Motor neuron (in vitro differentiated cells): ENCODE results near the gene CNOT8. TPM values are rescaled to one million over a fixed set of nuclear protein-coding genes. Genes with fewer than 3 reads are reported as not detected.

Experiments used
- ATAC-seq, 8 experiments: fragments of 200-7000 bp; cut with Tn5 transposase; replicated peaks in 6 of 8; 2 replicates each; pipeline ENCODE4 v1.8.0; 2021; ENCODE audit warnings: mild to moderate bottlenecking in 8 of 8, moderate library complexity in 8 of 8
- H3K27ac ChIP-seq, 2 donors: fragments of 250-450 bp; sonication (Bioruptor Pico); 2 replicates each; pipeline ENCODE4 v1.9.0; 2021; ENCODE audit warnings: antibody characterized with exemption in 2 of 2, mild to moderate bottlenecking in 2 of 2, moderate library complexity in 1 of 2
- H3K4me1 ChIP-seq, 2 donors: fragments of 250-450 bp; sonication (Bioruptor Pico); replicated peaks in 1 of 2; 2 replicates each; pipeline ENCODE4 v1.6.1; 2021; ENCODE audit warnings: antibody characterized with exemption in 2 of 2, mild to moderate bottlenecking in 2 of 2, moderate library complexity in 1 of 2
- H3K4me3 ChIP-seq, 5 donors: fragments of 250-450 bp; sonication (Bioruptor Pico); 2 replicates each; pipeline ENCODE4 v1.9.0; 2021; ENCODE audit warnings: antibody characterized with exemption in 5 of 5, mild to moderate bottlenecking in 5 of 5, moderate library complexity in 4 of 5
- WGBS, 10 experiments: fragments of 450-650 bp; shearing (Covaris generic); methylation state at CpG; one replicate each; pipeline ENCODE4 v1.0.0; 2022; 5-methylcytosine and 5-hydroxymethylcytosine counted together
- in situ Hi-C, 9 experiments: fragments of 400-800 bp; cut with MboI; loops; one replicate each; pipeline ENCODE4 v1.15.0; 2021; ENCODE audit warnings: low sequenced_read_pairs in 9 of 9, low pct_unique_long_range_greater_than_20kb in 2 of 9; ENCODE audit not compliant: unreplicated experiment in 9 of 9
- total RNA-seq, 8 experiments: library from RNA; unstranded; fragments of 300-600 nt; gene quantifications; 2 replicates each; pipeline versions ENCODE4 v1.2.3 to v1.2.4, GENCODE V29; 2022

The CNOT8 gene
- total RNA-seq, 8 experiments from 2014 or later, result 39.3 to 60.2 (median 43.0) TPM

GRCh38 chr5:154916874-154917273 is 58.4 kb downstream of the CNOT8 start:
- no peaks in the 10 kb centered on the region for H3K4me1 ChIP-seq
- in situ Hi-C loops, result no loop called here
- ATAC-seq, result no peak
- no peak overlapping the region for H3K27ac ChIP-seq
- no peak overlapping the region for H3K4me3 ChIP-seq
- WGBS, 10 experiments, result 85 to 100% (median 91%) methylated on average over 2 to 3 of the region's 3 CpGs

DNA sequence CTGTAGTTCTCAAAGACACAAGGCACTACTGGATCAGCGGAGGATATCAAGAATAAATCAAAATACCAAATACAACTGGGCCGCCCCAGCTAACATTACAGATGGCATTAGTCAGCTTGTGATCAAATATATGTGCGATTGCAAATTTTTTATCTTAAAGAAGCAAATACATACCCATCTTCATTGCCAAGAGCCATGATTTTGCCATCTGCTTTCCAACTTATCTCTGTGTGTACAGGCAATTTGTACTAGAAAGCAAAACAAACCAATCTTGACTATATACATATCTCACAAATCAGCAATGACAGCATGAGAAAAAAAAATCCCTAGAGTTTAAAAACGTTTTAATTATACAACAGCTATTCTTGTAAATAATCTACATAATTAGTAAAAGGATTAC is 59.3 kb downstream of the CNOT8 start:
- Histone ChIP-seq H3K4me3 (no peak overlapping the region), H3K4me1 (peaks cover 0 to 3% of the 10 kb centered on the region in 2 donors), H3K27ac (no peak overlapping the region)
- 28 to 93% (median 68%) methylated on average over 2 to 4 of the region's 4 CpGs for WGBS, 10 experiments
- ATAC-seq, result peak in 2 of 8 experiments; percentile 25 to 68
- in situ Hi-C loops, result no loop called here

DNA sequence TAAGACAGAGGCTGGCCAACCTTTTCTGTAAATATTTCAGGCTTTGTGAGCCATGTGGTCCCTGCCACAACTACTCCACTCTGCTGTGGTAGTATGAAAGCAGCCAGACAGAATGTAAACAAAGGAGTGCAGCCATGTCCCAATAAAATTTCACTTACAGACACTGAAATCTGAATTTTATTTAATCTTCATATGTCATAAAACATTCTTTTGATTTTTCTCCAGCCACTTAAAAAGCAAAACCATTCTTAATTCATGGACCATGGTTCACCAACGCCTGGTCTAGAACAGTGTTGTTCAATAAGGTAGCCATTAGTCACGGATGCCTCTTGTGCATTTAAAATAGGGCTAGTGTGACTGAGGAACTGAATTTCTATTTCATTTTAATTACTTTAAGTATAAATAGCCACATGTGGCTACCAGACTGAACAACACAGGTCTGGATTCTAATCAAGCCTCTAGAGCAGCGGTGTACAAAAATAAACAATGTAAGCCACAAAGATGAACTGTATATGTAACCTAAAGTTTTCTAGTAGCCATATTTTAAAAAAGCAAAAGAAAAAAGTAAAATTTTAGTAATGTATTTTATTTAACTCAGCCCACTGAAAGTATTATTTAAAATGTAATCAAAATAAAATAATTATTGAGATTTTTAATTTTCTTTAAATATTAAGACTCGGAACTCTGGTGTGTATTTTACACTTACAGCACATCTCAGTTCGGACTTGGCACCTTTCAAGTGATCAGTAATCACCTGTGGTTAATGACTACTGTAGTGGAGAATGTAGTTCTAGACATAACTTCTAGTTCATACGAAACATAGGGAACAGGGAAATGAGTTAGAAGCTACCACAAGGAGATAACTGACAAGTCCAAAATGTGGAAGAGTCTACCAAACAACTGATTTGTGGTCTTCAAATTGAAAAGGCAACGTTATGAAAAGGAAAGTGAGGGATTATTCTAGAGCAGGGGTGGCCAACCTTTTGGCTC is 65.3 kb downstream of the CNOT8 start:
- WGBS, 10 experiments, result 55 to 100% (median 94%) methylated on average over 3 to 7 of the region's 7 CpGs
- peak in 2 of 8 experiments; percentile 67 to 95 for ATAC-seq
- in situ Hi-C loops, result no loop called here

More for the DNA sequence above, 65.3 kb downstream of the CNOT8 start:
- H3K4me3 ChIP-seq, result no peak overlapping the region
- no peak overlapping the region for H3K27ac ChIP-seq
- H3K4me1 ChIP-seq, result peaks cover 0 to 3% of the 10 kb centered on the region in 2 donors

Other genes with a start within 250 kb of the CNOT8 start
- 100 to 1,000 TPM in 2 of 8 experiments, 10 to 100 TPM in 6; 59.1 to 209 (median 82.6) TPM for gene LARP1, start 103.2 kb upstream of the CNOT8 start, total RNA-seq
- gene FAXDC2, start 8.0 kb upstream of the CNOT8 start, total RNA-seq, result 10 to 100 TPM in 3 of 8 experiments, 1 to 10 TPM in 5; 2.8 to 38.2 (median 5.1) TPM
- gene GEMIN5, start 79.6 kb downstream of the CNOT8 start, total RNA-seq, result 10 to 100 TPM; 11.2 to 40.8 (median 16.5) TPM
- 10 to 100 TPM; 31.6 to 65.5 (median 45.4) TPM for gene MRPL22, start 82.4 kb downstream of the CNOT8 start, total RNA-seq
- gene KIF4B, start 155.1 kb downstream of the CNOT8 start, total RNA-seq, result 1 to 10 TPM in 1 of 8 experiments, under 1 TPM in 6, not detected in 1; 0.15 to 1.1 (median 0.29) TPM